HUDEP-2 (cell line): Measurements from ENCODE around the gene PDZRN4.
"Not testable (repeated sequence)": the region's sequence is repeated elsewhere in the genome, so short reads cannot be mapped to it uniquely, and the experiment has no call there.

Source experiments
- DNase-seq, 76 experiments: peaks; one replicate each; lab custom pipeline; 2025; ENCODE audit not compliant: unreplicated experiment in 76 of 76; lab: John Stamatoyannopoulos, UW

PDZRN4 gene

GRCh38 chr12:41188058-41188840 is at the start of gene PDZRN4:
Gene PDZRN4 (plus strand): TSS chr12:41188320.
- no peak for DNase-seq

- DNase-seq, result no peak
Observed at GRCh38 chr12:41140117-41140516, 48.0 kb upstream of the PDZRN4 start.

GRCh38 chr12:41141104-41141503 is 47.0 kb upstream of the PDZRN4 start:
- no peak for DNase-seq

- no peak for DNase-seq
Observed at GRCh38 chr12:41142376-41142775, 45.7 kb upstream of the PDZRN4 start.

GRCh38 chr12:41151793-41152192 is 36.3 kb upstream of the PDZRN4 start:
- no peak for DNase-seq

GRCh38 chr12:41162461-41162860 is 25.7 kb upstream of the PDZRN4 start:
- no peak for DNase-seq

GRCh38 chr12:41167701-41168100 is 20.4 kb upstream of the PDZRN4 start:
- no peak for DNase-seq

GRCh38 chr12:41174602-41175001 is 13.5 kb upstream of the PDZRN4 start:
- DNase-seq, result no peak

- not testable (repeated sequence) for DNase-seq
Observed at GRCh38 chr12:41179507-41179906, 8.6 kb upstream of the PDZRN4 start.

GRCh38 chr12:41184864-41185263 is 3.3 kb upstream of the PDZRN4 start:
- no peak for DNase-seq

- DNase-seq, result no peak
Observed at GRCh38 chr12:41186026-41186425, 2.1 kb upstream of the PDZRN4 start.

- DNase-seq, result no peak
Observed at GRCh38 chr12:41188841-41189394, 798 bp downstream of the PDZRN4 start.

GRCh38 chr12:41189395-41190251 is 1.5 kb downstream of the PDZRN4 start:
- no peak for DNase-seq

- no peak for DNase-seq
Observed at GRCh38 chr12:41190338-41190737, 2.2 kb downstream of the PDZRN4 start.

GRCh38 chr12:41191549-41191948 is 3.4 kb downstream of the PDZRN4 start:
- DNase-seq, result not testable (repeated sequence)

- DNase-seq, result no peak
Observed at GRCh38 chr12:41193311-41193710, 5.2 kb downstream of the PDZRN4 start.

GRCh38 chr12:41202051-41202450 is 13.9 kb downstream of the PDZRN4 start:
- no peak for DNase-seq

- DNase-seq, result no peak
Observed at GRCh38 chr12:41205070-41205709, 17.1 kb downstream of the PDZRN4 start.

GRCh38 chr12:41206298-41206697 is 18.2 kb downstream of the PDZRN4 start:
- DNase-seq, result no peak

- no peak for DNase-seq
Observed at GRCh38 chr12:41211448-41211847, 23.3 kb downstream of the PDZRN4 start.

GRCh38 chr12:41212625-41213024 is 24.5 kb downstream of the PDZRN4 start:
- DNase-seq, result no peak
